Right ventricle myocardium superior (tissue), 1 donor: ENCODE measurements around the gene GTF2H2. TPM values are rescaled to one million over a fixed set of nuclear protein-coding genes. Genes with fewer than 3 reads are reported as not detected.
"Not testable (repeated sequence)": the region's sequence is repeated elsewhere in the genome, so short reads cannot be mapped to it uniquely, and the experiment has no call there.

ENCODE experiments used
- ATAC-seq: fragments of 200-7000 bp; cut with Tn5 transposase; one replicate; pipeline ENCODE4 v1.9.1; 2020; ENCODE audit warnings: mild to moderate bottlenecking; ENCODE audit not compliant: poor library complexity
- DNase-seq: peaks from one replicate; pipeline ENCODE4 v3.0.0-alpha.2; 2020
- intact Hi-C: fragments of 100-400 bp; cut with DNase I; formaldehyde crosslinking; loops from one replicate; pipeline ENCODE4 v1.11.2; 2022
- total RNA-seq: library from RNA; stranded (reverse); fragmentation: NEBNext Ultra II Directional; extraction: Animal tissue kit (Norgen Biotek cat#: 25700); gene quantifications from one replicate; pipeline ENCODE4 v1.2.1, GENCODE V29; 2021
- donor health status: DM: no; HTN: yes; CAD: no; lungs with severe emphysema.

The GTF2H2 gene
- total RNA-seq, 1 donor from 2014 or later: 13.9 TPM

GRCh38 chr5:71020643-71021042 is 46.8 kb downstream of the GTF2H2 start:
- intact Hi-C loops, DNase-seq: not testable (repeated sequence)
- ATAC-seq: peak; percentile 53

GRCh38 chr5:71018376-71019005 is 49.0 kb downstream of the GTF2H2 start:
- ATAC-seq: peak; percentile 48
- intact Hi-C loops, DNase-seq: not testable (repeated sequence)

GRCh38 chr5:71014176-71014575 is 53.3 kb downstream of the GTF2H2 start:
- intact Hi-C loops: no loop called here
- DNase-seq (no peak), ATAC-seq (no peak)

GRCh38 chr5:71013575-71013974 is 53.9 kb downstream of the GTF2H2 start:
- intact Hi-C loops: no loop called here
- DNase-seq: no peak
- ATAC-seq: no peak

- no peak for ATAC-seq
- intact Hi-C loops: no loop called here
- DNase-seq: no peak
Measured at GRCh38 chr5:71011194-71011792, 56.2 kb downstream of the GTF2H2 start.

DNA sequence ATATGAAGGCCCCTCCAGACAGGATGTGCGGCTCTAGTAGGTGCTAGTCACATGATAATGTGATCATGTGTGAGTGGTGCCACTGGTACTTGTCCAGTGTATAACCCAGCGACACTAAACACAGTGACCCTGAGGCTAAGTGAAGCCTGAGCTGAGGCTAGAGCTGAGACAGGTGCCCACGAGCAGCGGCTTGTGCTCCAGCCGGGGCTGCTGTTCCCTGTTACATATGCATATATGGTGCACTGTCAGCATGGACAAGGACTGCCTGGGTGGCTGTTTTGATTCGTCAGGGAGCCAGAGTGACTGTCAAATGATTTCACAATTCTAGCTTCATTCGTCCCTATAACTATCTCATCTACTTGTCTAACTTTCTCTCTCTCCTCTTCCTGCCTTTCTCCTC is 60.5 kb downstream of the GTF2H2 start:
- DNase-seq, intact Hi-C loops, ATAC-seq: not testable (repeated sequence)

Other genes starting within 250 kb of the GTF2H2 start
- gene SERF1A, start 167.0 kb downstream of the GTF2H2 start, total RNA-seq: 7.0 TPM
- 15.1 TPM for gene SMN1, start 142.6 kb downstream of the GTF2H2 start, total RNA-seq
- gene NAIP, start 42.3 kb downstream of the GTF2H2 start, total RNA-seq: 4.2 TPM